SK-N-SH (cell line): Measurements from ENCODE around the gene YAF2.

Experiments
- CHD2 ChIP-seq: fragments of 150-350 bp; IDR thresholded peaks from 2 replicates; pipeline ENCODE4 v1.6.1; 2018; ENCODE audit warnings: low read length; ENCODE audit not compliant: partially characterized antibody
- EP300 ChIP-seq, 2 experiments: IDR thresholded peaks; 2 replicates each; pipeline versions ENCODE4 v1.4.0 to v1.6.1; 2012; ENCODE audit warnings: borderline replicate concordance in 1 of 2, low read depth in 1 of 2, low read length in 1 of 2
- EZH2phosphoT487 ChIP-seq: fragments of 200-600 bp; sonication (generic); IDR thresholded peaks from 2 replicates; pipeline ENCODE4 v1.6.1; 2017; ENCODE audit warnings: low read depth, mixed run types, mild to moderate bottlenecking, antibody characterized with exemption, moderate library complexity, borderline replicate concordance
- FOXJ3 ChIP-seq: sonication (generic); formaldehyde crosslinking; IDR thresholded peaks from 2 replicates; pipeline ENCODE4 v1.5.1; 2020; ENCODE audit warnings: mild to moderate bottlenecking, missing genetic modification reagents
- GABPA ChIP-seq: IDR thresholded peaks from 2 replicates; pipeline ENCODE4 v1.4.0; 2012; ENCODE audit warnings: low read depth, mild to moderate bottlenecking
- JUND ChIP-seq: IDR thresholded peaks from 2 replicates; pipeline ENCODE4 v1.4.0; 2012
- REST ChIP-seq: IDR thresholded peaks from 2 replicates; pipeline ENCODE4 v1.6.1; 2012; ENCODE audit warnings: mild to moderate bottlenecking, low read depth, low read length, moderate library complexity
- TAF1 ChIP-seq: IDR thresholded peaks from 2 replicates; pipeline ENCODE4 v1.6.1; 2012; ENCODE audit warnings: low read depth, mild to moderate bottlenecking, low read length, moderate library complexity, borderline replicate concordance
- TF ChIP-seq, protein P1 (sequence below): fragments of 200-600 bp; sonication (generic); IDR thresholded peaks from 2 replicates; pipeline ENCODE4 v1.6.1; 2017; ENCODE audit warnings: antibody characterized with exemption, mild to moderate bottlenecking, moderate library complexity
- TF ChIP-seq, protein P2 (sequence below): IDR thresholded peaks from 2 replicates; pipeline ENCODE4; 2012
- TF ChIP-seq, protein P3 (sequence below): IDR thresholded peaks from 2 replicates; pipeline ENCODE4 v1.4.0; 2012; ENCODE audit warnings: low read depth, borderline replicate concordance
- TF ChIP-seq, protein P4 (sequence below): fragments of 150-350 bp; IDR thresholded peaks from 2 replicates; pipeline ENCODE4 v1.6.1; 2017; ENCODE audit warnings: antibody characterized with exemption, low read length, low read depth, borderline replicate concordance

DNA sequence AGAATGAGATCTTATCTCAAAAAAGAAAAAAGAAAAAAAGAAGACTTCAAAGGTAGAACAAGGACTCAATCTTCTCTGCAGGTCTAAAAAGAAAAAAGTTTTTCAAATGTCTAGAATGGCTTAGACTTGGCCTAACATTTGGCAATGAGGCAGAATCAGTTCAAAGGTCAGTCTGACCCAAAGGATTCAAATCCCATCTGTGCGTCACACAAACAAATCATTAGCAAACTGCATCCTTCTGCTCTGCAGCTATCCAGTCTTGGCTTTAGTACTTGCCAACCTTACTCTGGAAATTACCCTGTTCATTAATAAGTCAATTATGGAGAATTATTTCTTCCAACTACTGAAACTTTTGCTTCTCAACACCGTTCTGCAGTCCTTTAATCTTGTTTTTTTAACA is 3.1 kb downstream of the YAF2 start:
- TF ChIP-seq, protein P1, sequence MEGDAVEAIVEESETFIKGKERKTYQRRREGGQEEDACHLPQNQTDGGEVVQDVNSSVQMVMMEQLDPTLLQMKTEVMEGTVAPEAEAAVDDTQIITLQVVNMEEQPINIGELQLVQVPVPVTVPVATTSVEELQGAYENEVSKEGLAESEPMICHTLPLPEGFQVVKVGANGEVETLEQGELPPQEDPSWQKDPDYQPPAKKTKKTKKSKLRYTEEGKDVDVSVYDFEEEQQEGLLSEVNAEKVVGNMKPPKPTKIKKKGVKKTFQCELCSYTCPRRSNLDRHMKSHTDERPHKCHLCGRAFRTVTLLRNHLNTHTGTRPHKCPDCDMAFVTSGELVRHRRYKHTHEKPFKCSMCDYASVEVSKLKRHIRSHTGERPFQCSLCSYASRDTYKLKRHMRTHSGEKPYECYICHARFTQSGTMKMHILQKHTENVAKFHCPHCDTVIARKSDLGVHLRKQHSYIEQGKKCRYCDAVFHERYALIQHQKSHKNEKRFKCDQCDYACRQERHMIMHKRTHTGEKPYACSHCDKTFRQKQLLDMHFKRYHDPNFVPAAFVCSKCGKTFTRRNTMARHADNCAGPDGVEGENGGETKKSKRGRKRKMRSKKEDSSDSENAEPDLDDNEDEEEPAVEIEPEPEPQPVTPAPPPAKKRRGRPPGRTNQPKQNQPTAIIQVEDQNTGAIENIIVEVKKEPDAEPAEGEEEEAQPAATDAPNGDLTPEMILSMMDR: no peak
- TF ChIP-seq EP300 (IDR thresholded peaks at IDR 0.05; ENCODE audit: borderline replicate concordance in 1 of 2, low read depth in 1 of 2, low read length in 1 of 2): no peak
- TF ChIP-seq FOXJ3 (CRISPR knock-in tag): no peak
- TF ChIP-seq, protein P2, sequence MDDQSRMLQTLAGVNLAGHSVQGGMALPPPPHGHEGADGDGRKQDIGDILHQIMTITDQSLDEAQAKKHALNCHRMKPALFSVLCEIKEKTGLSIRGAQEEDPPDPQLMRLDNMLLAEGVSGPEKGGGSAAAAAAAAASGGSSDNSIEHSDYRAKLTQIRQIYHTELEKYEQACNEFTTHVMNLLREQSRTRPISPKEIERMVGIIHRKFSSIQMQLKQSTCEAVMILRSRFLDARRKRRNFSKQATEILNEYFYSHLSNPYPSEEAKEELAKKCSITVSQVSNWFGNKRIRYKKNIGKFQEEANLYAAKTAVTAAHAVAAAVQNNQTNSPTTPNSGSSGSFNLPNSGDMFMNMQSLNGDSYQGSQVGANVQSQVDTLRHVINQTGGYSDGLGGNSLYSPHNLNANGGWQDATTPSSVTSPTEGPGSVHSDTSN: no peak
- TF ChIP-seq GABPA: no peak
- TF ChIP-seq JUND: no peak
- TF ChIP-seq TAF1: no peak
- TF ChIP-seq CHD2: no peak
- TF ChIP-seq, protein P3, sequence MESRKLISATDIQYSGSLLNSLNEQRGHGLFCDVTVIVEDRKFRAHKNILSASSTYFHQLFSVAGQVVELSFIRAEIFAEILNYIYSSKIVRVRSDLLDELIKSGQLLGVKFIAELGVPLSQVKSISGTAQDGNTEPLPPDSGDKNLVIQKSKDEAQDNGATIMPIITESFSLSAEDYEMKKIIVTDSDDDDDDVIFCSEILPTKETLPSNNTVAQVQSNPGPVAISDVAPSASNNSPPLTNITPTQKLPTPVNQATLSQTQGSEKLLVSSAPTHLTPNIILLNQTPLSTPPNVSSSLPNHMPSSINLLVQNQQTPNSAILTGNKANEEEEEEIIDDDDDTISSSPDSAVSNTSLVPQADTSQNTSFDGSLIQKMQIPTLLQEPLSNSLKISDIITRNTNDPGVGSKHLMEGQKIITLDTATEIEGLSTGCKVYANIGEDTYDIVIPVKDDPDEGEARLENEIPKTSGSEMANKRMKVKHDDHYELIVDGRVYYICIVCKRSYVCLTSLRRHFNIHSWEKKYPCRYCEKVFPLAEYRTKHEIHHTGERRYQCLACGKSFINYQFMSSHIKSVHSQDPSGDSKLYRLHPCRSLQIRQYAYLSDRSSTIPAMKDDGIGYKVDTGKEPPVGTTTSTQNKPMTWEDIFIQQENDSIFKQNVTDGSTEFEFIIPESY: no peak
- no peak for TF ChIP-seq EZH2phosphoT487
- TF ChIP-seq, protein P4, sequence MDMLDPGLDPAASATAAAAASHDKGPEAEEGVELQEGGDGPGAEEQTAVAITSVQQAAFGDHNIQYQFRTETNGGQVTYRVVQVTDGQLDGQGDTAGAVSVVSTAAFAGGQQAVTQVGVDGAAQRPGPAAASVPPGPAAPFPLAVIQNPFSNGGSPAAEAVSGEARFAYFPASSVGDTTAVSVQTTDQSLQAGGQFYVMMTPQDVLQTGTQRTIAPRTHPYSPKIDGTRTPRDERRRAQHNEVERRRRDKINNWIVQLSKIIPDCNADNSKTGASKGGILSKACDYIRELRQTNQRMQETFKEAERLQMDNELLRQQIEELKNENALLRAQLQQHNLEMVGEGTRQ: no peak
- no peak for TF ChIP-seq REST
